H9 (cell line): ENCODE results near the gene SMAP1. TPM values are rescaled to one million over a fixed set of nuclear protein-coding genes. Genes with fewer than 3 reads are reported as not detected.

Experiments
- DNase-seq: peaks from one replicate; pipeline ENCODE4 v3.0.0-alpha.2; 2017
- H2AFZ ChIP-seq: one replicate; pipeline ENCODE4 v1.6.1; 2013; ENCODE audit warnings: mild to moderate bottlenecking, low read length, control low read depth, moderate library complexity
- H2AK5ac ChIP-seq: 2 replicates; pipeline ENCODE4 v1.6.1; 2013; ENCODE audit warnings: low read length, control low read depth, mixed read lengths; ENCODE audit not compliant: insufficient read length
- H2BK120ac ChIP-seq: one replicate; pipeline ENCODE4 v1.6.1; 2013; ENCODE audit warnings: low read depth, mild to moderate bottlenecking, low read length, control low read depth, inconsistent platforms; ENCODE audit not compliant: poor library complexity, severe bottlenecking
- H2BK12ac ChIP-seq: 2 replicates; pipeline ENCODE4 v1.6.1; 2013; ENCODE audit warnings: low read length, control low read depth, mixed read lengths, low read depth; ENCODE audit not compliant: insufficient read length
- H2BK15ac ChIP-seq: 2 replicates; pipeline ENCODE4 v1.6.1; 2013; ENCODE audit warnings: low read depth, low read length, control low read depth
- H2BK20ac ChIP-seq: one replicate; pipeline ENCODE4 v1.6.1; 2013; ENCODE audit warnings: low read depth, mild to moderate bottlenecking, low read length, control low read depth, inconsistent platforms; ENCODE audit not compliant: poor library complexity, severe bottlenecking
- H2BK5ac ChIP-seq: 2 replicates; pipeline ENCODE4 v1.6.1; 2013; ENCODE audit warnings: low read length, control low read depth, mixed read lengths; ENCODE audit not compliant: insufficient read length
- H3K14ac ChIP-seq: 2 replicates; pipeline ENCODE4 v1.6.1; 2013; ENCODE audit warnings: low read length, control low read depth; ENCODE audit not compliant: insufficient read depth
- H3K18ac ChIP-seq: 2 replicates; pipeline ENCODE4 v1.6.1; 2013; ENCODE audit warnings: low read depth, mild to moderate bottlenecking, mixed read lengths, low read length, control low read depth; ENCODE audit not compliant: insufficient read length
- H3K23ac ChIP-seq: 2 replicates; pipeline ENCODE4 v1.6.1; 2013; ENCODE audit warnings: low read length, control low read depth, mixed read lengths, low read depth; ENCODE audit not compliant: insufficient read length
- H3K23me2 ChIP-seq: 2 replicates; pipeline ENCODE4 v1.6.1; 2013; ENCODE audit warnings: low read depth, mild to moderate bottlenecking, mixed read lengths, low read length, control low read depth; ENCODE audit not compliant: insufficient read length, poor library complexity, severe bottlenecking
- H3K27ac ChIP-seq: 2 replicates; pipeline ENCODE4 v1.5.1; 2013; ENCODE audit warnings: low read length, control low read depth, mixed read lengths, low read depth; ENCODE audit not compliant: insufficient read length
- H3K27me3 ChIP-seq: 2 replicates; pipeline ENCODE4 v1.6.1; 2013; ENCODE audit warnings: low read length, control low read depth, inconsistent platforms; ENCODE audit not compliant: insufficient read depth
- H3K4ac ChIP-seq: 2 replicates; pipeline ENCODE4 v1.6.1; 2013; ENCODE audit warnings: low read depth, mild to moderate bottlenecking, control low read depth, inconsistent platforms, low read length, moderate library complexity
- H3K4me1 ChIP-seq: 2 replicates; pipeline ENCODE4 v1.6.1; 2013; ENCODE audit warnings: low read length, control low read depth, inconsistent platforms; ENCODE audit not compliant: insufficient read depth
- H3K4me2 ChIP-seq: 2 replicates; pipeline ENCODE4 v1.6.1; 2013; ENCODE audit warnings: low read length, control low read depth, mixed read lengths; ENCODE audit not compliant: insufficient read length, insufficient read depth
- H3K56ac ChIP-seq: 2 replicates; pipeline ENCODE4 v1.6.1; 2013; ENCODE audit warnings: low read depth, mild to moderate bottlenecking, mixed read lengths, low read length, control low read depth; ENCODE audit not compliant: insufficient read length
- H3K79me1 ChIP-seq: 2 replicates; pipeline ENCODE4 v1.6.1; 2013; ENCODE audit warnings: low read depth, mild to moderate bottlenecking, moderate library complexity, low read length, control low read depth, inconsistent platforms; ENCODE audit not compliant: insufficient read depth, poor library complexity, severe bottlenecking
- H3K79me2 ChIP-seq: 2 replicates; pipeline ENCODE4 v1.6.1; 2013; ENCODE audit warnings: low read length, control low read depth, inconsistent platforms; ENCODE audit not compliant: insufficient read depth
- H3K9ac ChIP-seq: 2 replicates; pipeline ENCODE4 v1.6.1; 2013; ENCODE audit warnings: low read length, control low read depth, mixed read lengths; ENCODE audit not compliant: insufficient read length; ENCODE audit errors: extremely low read depth
- H3K9me3 ChIP-seq: one replicate; pipeline ENCODE4 v1.6.1; 2013; ENCODE audit warnings: low read depth, low read length, inconsistent platforms; ENCODE audit not compliant: control insufficient read depth
- H3T11ph ChIP-seq: one replicate; pipeline ENCODE4 v1.6.1; 2013; ENCODE audit warnings: mild to moderate bottlenecking, low read length, control low read depth, inconsistent platforms
- H4K20me1 ChIP-seq: one replicate; pipeline ENCODE4 v1.6.1; 2013; ENCODE audit not compliant: control insufficient read depth, insufficient read length, insufficient read depth
- H4K5ac ChIP-seq: 2 replicates; pipeline ENCODE4 v1.6.1; 2013; ENCODE audit warnings: low read depth, mild to moderate bottlenecking, mixed read lengths, low read length, control low read depth; ENCODE audit not compliant: insufficient read length
- H4K8ac ChIP-seq: replicated peaks from 2 replicates; pipeline ENCODE4 v1.6.1; 2013; ENCODE audit warnings: low read length, control low read depth, mixed read lengths, low read depth; ENCODE audit not compliant: insufficient read length
- H4K91ac ChIP-seq: 2 replicates; pipeline ENCODE4 v1.6.1; 2013; ENCODE audit warnings: low read depth, mild to moderate bottlenecking, moderate library complexity, mixed read lengths, low read length, control low read depth; ENCODE audit not compliant: insufficient read length
- H3K27ac Mint-ChIP-seq, 3 experiments: 2 replicates in 2 of 3; 3 replicates in 1 of 3; pipeline ENCODE4 v1.8.0; 2020 to 2021; ENCODE audit warnings: mixed read lengths in 3 of 3, mild to moderate bottlenecking in 1 of 3, moderate library complexity in 1 of 3
- H3K27me3 Mint-ChIP-seq: 2 replicates; pipeline ENCODE4 v1.8.0; 2021; ENCODE audit warnings: low read depth, mild to moderate bottlenecking, moderate library complexity, mixed read lengths
- H3K36me3 Mint-ChIP-seq, 3 experiments: 2 replicates in 2 of 3; 3 replicates in 1 of 3; pipeline ENCODE4 v1.8.0; 2020 to 2021; ENCODE audit warnings: low read depth in 3 of 3, mixed read lengths in 3 of 3; ENCODE audit not compliant: insufficient read depth in 1 of 3
- H3K4me1 Mint-ChIP-seq, 2 experiments: 2 replicates each; pipeline ENCODE4 v1.8.0; 2020; ENCODE audit warnings: mixed read lengths in 2 of 2
- H3K4me3 Mint-ChIP-seq, 2 experiments: 2 replicates in 1 of 2; 3 replicates in 1 of 2; pipeline ENCODE4 v1.8.0; 2020 to 2021; ENCODE audit warnings: mild to moderate bottlenecking in 2 of 2, mixed read lengths in 2 of 2, moderate library complexity in 1 of 2
- H3K9me3 Mint-ChIP-seq, 2 experiments: 2 replicates in 1 of 2; 3 replicates in 1 of 2; pipeline ENCODE4 v1.8.0; 2020; ENCODE audit warnings: mild to moderate bottlenecking in 2 of 2, mixed read lengths in 2 of 2, moderate library complexity in 1 of 2
- CTCF ChIP-seq: fragments of 200-600 bp; sonication (generic); conservative IDR thresholded peaks from 3 replicates; pipeline ENCODE4 v1.8.0; 2021; ENCODE audit warnings: antibody characterized with exemption, mild to moderate bottlenecking
- WGBS: extraction: QIAGEN DNeasy Blood & Tissue Kit; methylation state at CpG from one replicate; pipeline ENCODE4 v1.1.7; 2013; ENCODE audit warnings: missing lambda C conversion rate, low lambda C conversion rate, mixed read lengths; ENCODE audit not compliant: insufficient read length; ENCODE audit errors: extremely low coverage; 5-methylcytosine and 5-hydroxymethylcytosine counted together
- total RNA-seq: library from RNA; stranded (reverse); gene quantifications from 2 replicates; pipeline ENCODE4 v1.2.1, GENCODE V29; 2021

SMAP1 gene
- total RNA-seq, 1 experiment from 2014 or later: 29.3 TPM

GRCh38 chr6:70633870-70634269, 33.8 kb upstream of the SMAP1 start:
- TF ChIP-seq CTCF: no peak
- Mint-ChIP-seq H3K9me3 (no peaks in the 10 kb centered on the region), H3K4me3 (no peak overlapping the region), H3K36me3 (no peaks in the 10 kb centered on the region), H3K27ac (no peak overlapping the region), H3K4me1 (peaks cover 3 to 7% of the 10 kb centered on the region in 2 experiments; a peak in 2 of 4 replicates), H3K27me3 (no peaks in the 10 kb centered on the region)
- H3K79me1 ChIP-seq: no peaks in the 10 kb centered on the region
- no peak overlapping the region for H3K23ac ChIP-seq
- H4K5ac ChIP-seq: no peak overlapping the region
- no peak overlapping the region for H4K91ac ChIP-seq
- no peak overlapping the region for H3K9ac ChIP-seq
- no peak overlapping the region for H3T11ph ChIP-seq
- no peak overlapping the region for H2BK12ac ChIP-seq
- H2BK5ac ChIP-seq: no peak overlapping the region
- no peak overlapping the region for H2BK120ac ChIP-seq
- no peak overlapping the region for H3K27ac ChIP-seq
- DNase-seq: no peak
- H3K27me3 ChIP-seq: no peaks in the 10 kb centered on the region
- H3K4ac ChIP-seq: no peak overlapping the region
- no peak overlapping the region for H2BK15ac ChIP-seq
- H3K18ac ChIP-seq: no peak overlapping the region
- H3K14ac ChIP-seq: no peak overlapping the region
- H2AK5ac ChIP-seq: no peak overlapping the region
- no peaks in the 10 kb centered on the region for H3K79me2 ChIP-seq
- WGBS: no CpG with 5 or more reads among the region's 2 CpGs
- no peaks in the 10 kb centered on the region for H3K9me3 ChIP-seq
- H2BK20ac ChIP-seq: no peak overlapping the region
- no peak overlapping the region for H3K56ac ChIP-seq
- H4K8ac ChIP-seq: no peak overlapping the region
- no peaks in the 10 kb centered on the region for H4K20me1 ChIP-seq
- H3K4me1 ChIP-seq: no peaks in the 10 kb centered on the region
- no peak overlapping the region for H3K4me2 ChIP-seq
- H2AFZ ChIP-seq: no peak overlapping the region
- H3K23me2 ChIP-seq: no peaks in the 10 kb centered on the region
